HepG2 (cell line): ENCODE results near the gene LMCD1. TPM values are rescaled to one million over a fixed set of nuclear protein-coding genes. Genes with fewer than 3 reads are reported as not detected.

Experiments
- ATAC-seq: fragments of 200-7000 bp; cut with Tn5 transposase; 3 replicates; pipeline ENCODE4 v1.9.1; 2020; ENCODE audit warnings: mild to moderate bottlenecking, moderate library complexity
- BruUV-seq: library from RNA; stranded (reverse); fragments of 400-500 nt; replicated peaks from 2 replicates; lab custom pipeline; 2021; lab: Mats Ljungman, UMichigan
- CTCF ChIA-PET: fragments of 300-600 bp; formaldehyde crosslinking; extraction: SDS; loops from one replicate; lab custom pipeline; 2021; ENCODE audit warnings: low total read pairs, inconsistent platforms, low intra/inter-chr PET ratio; lab: Yijun Ruan, JAX
- POLR2A ChIA-PET: fragments of 350-600 bp; sonication (Branson Sonifier 250); formaldehyde crosslinking; loops from one replicate; lab custom pipeline; 2020; ENCODE audit warnings: antibody characterized with exemption, inconsistent platforms; lab: Yijun Ruan, JAX
- DNase-seq: peaks from one replicate; pipeline ENCODE4 v3.0.0-alpha.2; 2015; ENCODE audit warnings: low spot score
- FAIRE-seq: peaks from 3 replicates; lab custom pipeline; 2011; peaks lifted over from hg19 to GRCh38; lab: Jason Lieb, UNC
- H2AFZ ChIP-seq: one replicate; pipeline ENCODE4 v1.6.1; 2011; ENCODE audit warnings: low read length, inconsistent platforms
- H3K27ac ChIP-seq: fragments of 300-600 bp; 3 replicates; pipeline ENCODE4 v1.8.0; 2011; ENCODE audit warnings: mixed run types, mild to moderate bottlenecking, mixed read lengths, low read length, inconsistent platforms; ENCODE audit not compliant: insufficient read depth; ENCODE audit errors: extremely low read length
- H3K27me3 ChIP-seq, 2 experiments: fragments of 200-600 bp in 1 of 2; 2 replicates in 1 of 2; 3 replicates in 1 of 2; pipeline versions ENCODE4 v1.6.0 to v1.8.0; 2011; ENCODE audit warnings: low read length in 2 of 2, mild to moderate bottlenecking in 2 of 2, moderate library complexity in 2 of 2, inconsistent platforms in 1 of 2; ENCODE audit not compliant: insufficient read depth in 2 of 2, control insufficient read depth in 1 of 2
- H3K36me3 ChIP-seq, 2 experiments: fragments of 200-600 bp in 1 of 2; replicated peaks in 1 of 2; 2 replicates in 1 of 2; 3 replicates in 1 of 2; pipeline versions ENCODE4 v1.5.1 to v1.8.0; 2011; ENCODE audit warnings: low read length in 2 of 2, inconsistent platforms in 1 of 2; ENCODE audit not compliant: insufficient read depth in 2 of 2, control insufficient read depth in 1 of 2
- H3K4me1 ChIP-seq: 2 replicates; pipeline ENCODE4 v1.5.1; 2012; ENCODE audit warnings: low read length, inconsistent platforms; ENCODE audit not compliant: insufficient read depth
- H3K4me2 ChIP-seq: 2 replicates; pipeline ENCODE4 v1.6.0; 2011; ENCODE audit warnings: low read depth, low read length, inconsistent platforms
- H3K4me3 ChIP-seq, 3 experiments: fragments of 200-600 bp in 1 of 3; sonication (generic), shearing (Covaris generic) in 1 of 3; replicated peaks in 1 of 3; 2 replicates each; pipeline ENCODE4 v1.5.1; 2011 to 2016; ENCODE audit warnings: low read length in 3 of 3, inconsistent platforms in 2 of 3, low read depth in 2 of 3, mild to moderate bottlenecking in 2 of 3, control low read depth in 1 of 3, mixed read lengths in 1 of 3; ENCODE audit not compliant: insufficient read depth in 1 of 3
- H3K79me2 ChIP-seq: one replicate; pipeline ENCODE4 v1.6.1; 2011; ENCODE audit warnings: low read length, inconsistent platforms; ENCODE audit not compliant: insufficient read depth
- H3K9ac ChIP-seq: 2 replicates; pipeline ENCODE4 v1.6.0; 2011; ENCODE audit warnings: mild to moderate bottlenecking, low read depth, low read length, inconsistent platforms; ENCODE audit not compliant: insufficient read depth
- H3K9me3 ChIP-seq: 2 replicates; pipeline ENCODE4 v1.5.1; 2012; ENCODE audit warnings: mild to moderate bottlenecking, low read length
- H4K20me1 ChIP-seq: 2 replicates; pipeline ENCODE4 v1.6.0; 2011; ENCODE audit warnings: inconsistent platforms, mild to moderate bottlenecking, low read length, moderate library complexity; ENCODE audit not compliant: insufficient read depth
- EEA1 ChIP-seq: sonication (generic); formaldehyde crosslinking; IDR thresholded peaks from 2 replicates; pipeline ENCODE4 v1.5.1; 2020; ENCODE audit warnings: mild to moderate bottlenecking, missing genetic modification reagents, borderline replicate concordance
- GABPB1 ChIP-seq: IDR thresholded peaks from 2 replicates; pipeline ENCODE4 v1.6.1; 2016; ENCODE audit warnings: mild to moderate bottlenecking, missing genetic modification reagents, moderate library complexity, missing compliant biosample characterization
- NFIC ChIP-seq: IDR thresholded peaks from 2 replicates; pipeline ENCODE4 v1.6.1; 2012; ENCODE audit warnings: mild to moderate bottlenecking, low read length, inconsistent platforms
- NR2F6 ChIP-seq, 2 experiments: IDR thresholded peaks; 2 replicates each; pipeline ENCODE4 v1.6.1; 2016; ENCODE audit warnings: antibody characterized with exemption in 1 of 2, mild to moderate bottlenecking in 1 of 2
- PAF1 ChIP-seq: IDR thresholded peaks from 2 replicates; pipeline ENCODE4 v1.6.1; 2016; ENCODE audit warnings: missing genetic modification reagents, missing compliant biosample characterization
- PHF21A ChIP-seq: sonication (generic); formaldehyde crosslinking; IDR thresholded peaks from 2 replicates; pipeline ENCODE4 v1.5.0; 2020; ENCODE audit warnings: mild to moderate bottlenecking, missing genetic modification reagents
- SYNCRIP ChIP-seq: fragments of 200-400 bp; formaldehyde crosslinking; IDR thresholded peaks from 2 replicates; pipeline ENCODE4 v1.6.1; 2018; ENCODE audit warnings: mild to moderate bottlenecking, low read depth, low read length; ENCODE audit not compliant: insufficient read depth
- ZBTB38 ChIP-seq: sonication (generic); formaldehyde crosslinking; IDR thresholded peaks from 2 replicates; pipeline ENCODE4 v1.5.1; 2020; ENCODE audit warnings: mild to moderate bottlenecking, missing genetic modification reagents
- ZBTB8A ChIP-seq: sonication (generic); formaldehyde crosslinking; IDR thresholded peaks from 2 replicates; pipeline ENCODE4 v1.4.0; 2020; ENCODE audit warnings: mild to moderate bottlenecking, low read depth, missing genetic modification reagents, borderline replicate concordance
- ZNF230 ChIP-seq: sonication (generic); formaldehyde crosslinking; IDR thresholded peaks from 2 replicates; pipeline ENCODE4 v1.4.0; 2020; ENCODE audit warnings: mild to moderate bottlenecking, missing genetic modification reagents
- ZNF451 ChIP-seq: sonication (generic); formaldehyde crosslinking; IDR thresholded peaks from 2 replicates; pipeline ENCODE4 v1.5.0; 2020; ENCODE audit warnings: mild to moderate bottlenecking, missing genetic modification reagents
- ZNF605 ChIP-seq: sonication (generic); formaldehyde crosslinking; IDR thresholded peaks from 2 replicates; pipeline ENCODE4 v1.8.0; 2022; ENCODE audit warnings: mild to moderate bottlenecking, missing genetic modification reagents
- ZNF660 ChIP-seq: sonication (generic); formaldehyde crosslinking; IDR thresholded peaks from 2 replicates; pipeline ENCODE4 v1.5.1; 2020; ENCODE audit warnings: mild to moderate bottlenecking, low read depth, missing genetic modification reagents, borderline replicate concordance
- ZNF737 ChIP-seq: sonication (generic); formaldehyde crosslinking; IDR thresholded peaks from 2 replicates; pipeline ENCODE4 v1.5.0; 2020; ENCODE audit warnings: missing genetic modification reagents, mild to moderate bottlenecking, borderline replicate concordance
- WGBS: methylation state at CpG from one replicate; pipeline ENCODE4 v1.1.6; 2017; ENCODE audit warnings: low lambda C conversion rate; 5-methylcytosine and 5-hydroxymethylcytosine counted together
- in situ Hi-C: cut with HindIII; loops from 2 replicates; pipeline ENCODE4 v1.10.0; 2017; ENCODE audit warnings: low pct_unique_long_range_greater_than_20kb; ENCODE audit not compliant: extremely low pct_ligation_motif_present
- intact Hi-C: fragments of 100-400 bp; cut with micrococcal nuclease; formaldehyde crosslinking; loops from one replicate; pipeline ENCODE4 v1.10.0; 2022; ENCODE audit not compliant: unreplicated experiment
- polyA plus RNA-seq, 8 experiments: library from polyadenylated mRNA; depleted of rRNA in 3 of 8; stranded (reverse) in 7 of 8; unstranded in 1 of 8; fragments of >200 nt; fragmentation: Illumina TruSeq in 4 of 8; extraction: Trizol in 4 of 8; gene quantifications; 2 replicates each; pipeline versions ENCODE4 v1.2.1 to v1.2.3, GENCODE V29; 2011 to 2016; ENCODE audit warnings: low read depth in 4 of 8, missing spikeins in 1 of 8, mixed read lengths in 1 of 8; ENCODE audit not compliant: insufficient read depth in 1 of 8
- total RNA-seq, 5 experiments: library from RNA; depleted of rRNA; stranded (reverse); fragments of >200 nt; fragmentation: Illumina TruSeq; extraction: Trizol; gene quantifications; 2 replicates each; pipeline ENCODE4 v1.2.3, GENCODE V29; 2016; ENCODE audit warnings: low read depth in 1 of 5
- TF ChIP-seq, protein P1 (sequence below), 2 experiments: fragments of 450-650 bp in 1 of 2; sonication (generic) in 1 of 2; formaldehyde crosslinking in 1 of 2; IDR thresholded peaks; 2 replicates each; pipeline versions ENCODE4 v1.6.1 to v1.8.0; 2016 to 2022; ENCODE audit warnings: antibody characterized with exemption in 1 of 2, mild to moderate bottlenecking in 1 of 2, missing genetic modification reagents in 1 of 2

LMCD1 gene
- total and polyA plus RNA-seq, 2 of the 13 experiments (the other 11 are each of a cell fraction or from before 2014, with no cell fraction given), result 6.2 to 7.1 TPM

DNA sequence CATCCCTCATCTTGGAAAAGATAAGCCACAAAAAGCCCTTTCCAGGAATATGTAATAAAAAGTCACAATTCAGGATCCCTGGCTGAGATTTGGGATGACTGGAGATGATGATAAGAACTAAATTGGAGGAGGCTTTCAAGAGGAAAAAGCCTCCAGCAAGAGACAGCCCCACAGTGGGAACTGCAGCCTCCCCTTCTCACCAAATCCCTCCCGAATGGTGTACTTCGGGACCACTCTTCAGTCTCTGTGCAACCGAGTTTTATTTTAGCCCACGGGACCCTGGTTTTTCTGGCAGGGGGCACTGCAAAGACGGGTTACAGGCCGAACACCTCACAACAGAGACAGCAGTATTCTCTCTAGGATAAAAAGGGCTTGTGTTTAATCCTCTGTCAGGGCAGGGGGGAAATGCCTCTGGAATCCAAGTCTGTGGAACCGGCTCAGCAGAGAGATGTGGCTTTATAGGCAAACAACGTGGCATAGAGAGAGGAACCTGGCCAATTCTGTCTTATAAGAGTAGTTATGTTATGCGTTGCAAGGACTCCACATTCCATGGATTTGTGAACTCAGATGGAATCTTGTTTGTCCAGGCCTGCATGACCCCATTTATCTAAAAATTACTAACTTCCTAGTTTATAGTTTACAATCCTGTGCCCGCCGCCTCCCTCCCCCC is 1.2 kb upstream of the LMCD1 start:
- ChIA-PET CTCF (no interaction called here), POLR2A (interaction anchor here (1.5 to 3.8 kb wide), 3 partner anchors 10 to 57 kb away, joined by 9 to 42 read pairs (median 21); no protein-coding TSS in a partner anchor)
- Histone ChIP-seq H3K4me2 (peak overlapping the region; percentile 79), H3K4me3 (peak overlapping the region; percentile 13 to 55 (median 29)), H3K79me2 (no peaks in the 10 kb centered on the region), H3K9me3 (no peaks in the 10 kb centered on the region), H3K36me3 (no peaks in the 10 kb centered on the region), H4K20me1 (no peaks in the 10 kb centered on the region), H3K4me1 (peaks cover 70% of the 10 kb centered on the region), H3K27ac (peak overlapping the region; percentile 69), H3K9ac (peak overlapping the region; percentile 77), H2AFZ (no peak overlapping the region), H3K27me3 (no peaks in the 10 kb centered on the region)
- 8% methylated on average over 7 of the region's 11 CpGs for WGBS
- ATAC-seq (peak; percentile 9), FAIRE-seq (no peak), DNase-seq (peak; percentile 87)
- intact Hi-C loops, result loop anchor here (10.0 kb wide), 1 partner anchor 104 kb away; no protein-coding TSS in a partner anchor
- TSS peak; percentile 84 for BruUV-seq
- in situ Hi-C loops, result loop anchor here (5.0 kb wide), 1 partner anchor 58 kb away; no protein-coding TSS in a partner anchor
- TF ChIP-seq ZBTB38 (CRISPR knock-in tag) (no peak), PAF1 (no peak), NR2F6 (IDR thresholded peaks at IDR 0.05) (no peak), NR2F6 (CRISPR knock-in tag; IDR thresholded peaks at IDR 0.05) (peak; percentile 11; the same call in 1 of the 2 replicates), ZNF605 (CRISPR knock-in tag) (no peak), ZNF230 (CRISPR knock-in tag) (peak; percentile 93), GABPB1 (CRISPR knock-in tag) (no peak), ZNF451 (no peak), NFIC (no peak), ZNF737 (CRISPR knock-in tag) (no peak), PHF21A (CRISPR knock-in tag) (0 out of 2 replicates have a peak, but pooled peaks have one; percentile 30), EEA1 (no peak), ZNF660 (no peak), ZBTB8A (CRISPR knock-in tag) (no peak), SYNCRIP (no peak)
- TF ChIP-seq, protein P1, sequence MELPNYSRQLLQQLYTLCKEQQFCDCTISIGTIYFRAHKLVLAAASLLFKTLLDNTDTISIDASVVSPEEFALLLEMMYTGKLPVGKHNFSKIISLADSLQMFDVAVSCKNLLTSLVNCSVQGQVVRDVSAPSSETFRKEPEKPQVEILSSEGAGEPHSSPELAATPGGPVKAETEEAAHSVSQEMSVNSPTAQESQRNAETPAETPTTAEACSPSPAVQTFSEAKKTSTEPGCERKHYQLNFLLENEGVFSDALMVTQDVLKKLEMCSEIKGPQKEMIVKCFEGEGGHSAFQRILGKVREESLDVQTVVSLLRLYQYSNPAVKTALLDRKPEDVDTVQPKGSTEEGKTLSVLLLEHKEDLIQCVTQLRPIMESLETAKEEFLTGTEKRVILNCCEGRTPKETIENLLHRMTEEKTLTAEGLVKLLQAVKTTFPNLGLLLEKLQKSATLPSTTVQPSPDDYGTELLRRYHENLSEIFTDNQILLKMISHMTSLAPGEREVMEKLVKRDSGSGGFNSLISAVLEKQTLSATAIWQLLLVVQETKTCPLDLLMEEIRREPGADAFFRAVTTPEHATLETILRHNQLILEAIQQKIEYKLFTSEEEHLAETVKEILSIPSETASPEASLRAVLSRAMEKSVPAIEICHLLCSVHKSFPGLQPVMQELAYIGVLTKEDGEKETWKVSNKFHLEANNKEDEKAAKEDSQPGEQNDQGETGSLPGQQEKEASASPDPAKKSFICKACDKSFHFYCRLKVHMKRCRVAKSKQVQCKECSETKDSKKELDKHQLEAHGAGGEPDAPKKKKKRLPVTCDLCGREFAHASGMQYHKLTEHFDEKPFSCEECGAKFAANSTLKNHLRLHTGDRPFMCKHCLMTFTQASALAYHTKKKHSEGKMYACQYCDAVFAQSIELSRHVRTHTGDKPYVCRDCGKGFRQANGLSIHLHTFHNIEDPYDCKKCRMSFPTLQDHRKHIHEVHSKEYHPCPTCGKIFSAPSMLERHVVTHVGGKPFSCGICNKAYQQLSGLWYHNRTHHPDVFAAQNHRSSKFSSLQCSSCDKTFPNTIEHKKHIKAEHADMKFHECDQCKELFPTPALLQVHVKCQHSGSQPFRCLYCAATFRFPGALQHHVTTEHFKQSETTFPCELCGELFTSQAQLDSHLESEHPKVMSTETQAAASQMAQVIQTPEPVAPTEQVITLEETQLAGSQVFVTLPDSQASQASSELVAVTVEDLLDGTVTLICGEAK (IDR thresholded peaks at IDR 0.05), result no peak
- TF ChIP-seq, protein P1 (CRISPR knock-in tag; IDR thresholded peaks at IDR 0.05), result no peak
